ENCODE results near the gene MCU. TPM values are rescaled to one million over a fixed set of nuclear protein-coding genes. Genes with fewer than 3 reads are reported as not detected.

MCU gene
- total RNA-seq, 4 donors from 2014 or later: 11.4 to 33.3 (median 24.9) TPM

DNA sequence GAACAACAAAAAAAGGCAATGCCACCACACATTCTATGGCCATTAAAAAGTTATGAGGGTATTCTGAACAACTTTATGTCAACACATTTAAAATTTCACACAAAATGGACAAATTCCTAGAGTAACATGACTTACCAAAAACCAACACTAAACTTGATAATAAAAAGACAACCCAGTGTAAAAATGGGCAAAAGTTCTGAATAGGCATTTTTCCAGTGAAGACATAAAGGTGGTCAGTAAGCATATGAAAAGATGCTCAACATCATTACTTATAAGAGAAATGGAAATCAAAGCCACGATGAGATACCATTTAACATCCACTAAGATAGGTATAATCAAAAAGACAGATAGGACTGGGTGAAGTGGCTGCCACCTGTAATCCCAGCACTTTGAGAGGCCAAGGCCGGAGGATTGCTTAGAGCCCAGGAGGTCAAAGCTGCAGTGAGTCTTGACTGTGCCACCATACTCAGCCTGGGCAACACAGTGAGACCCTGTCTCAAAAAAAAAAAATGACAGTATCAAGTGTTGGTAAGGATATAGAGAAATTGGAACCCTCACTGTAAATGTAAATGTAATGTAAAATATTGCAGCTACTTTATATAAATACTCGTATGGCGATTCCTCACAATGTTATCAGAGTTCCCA, 130.5 kb downstream of the MCU start:
- no peak for DNase-seq
- Histone ChIP-seq H3K27ac (no peak overlapping the region), H3K4me1 (no peaks in the 10 kb centered on the region), H3K27me3 (no peaks in the 10 kb centered on the region), H3K36me3 (no peaks in the 10 kb centered on the region), H3K4me3 (replicated peaks in 1 of 3) (no peak overlapping the region), H3K9me3 (no peaks in the 10 kb centered on the region)
- TF ChIP-seq POLR2A (IDR thresholded peaks at IDR 0.05): no peak
- intact Hi-C loops (cut with DNase I): no loop called here
- 95 to 96% methylated on average over 4 of the region's 4 CpGs for WGBS, 2 donors

DNA sequence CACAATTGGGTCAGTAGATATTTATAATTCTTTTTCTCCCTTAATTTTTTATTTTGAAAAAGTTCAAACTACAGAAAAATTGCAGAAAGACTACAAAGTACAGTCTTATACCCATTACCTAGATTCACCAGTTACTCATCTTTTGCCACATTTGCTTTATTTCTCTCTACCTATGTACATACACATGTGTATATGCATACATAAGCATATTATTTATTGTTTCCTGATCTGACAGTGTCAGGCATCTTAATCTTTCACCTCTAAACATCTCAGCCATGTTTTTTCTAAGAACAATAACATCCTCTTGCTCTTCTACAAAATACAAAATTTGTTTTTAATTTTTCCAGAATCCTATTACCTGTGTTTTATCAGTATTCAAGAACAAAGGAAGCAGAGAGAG, 133.2 kb downstream of the MCU start:
- Histone ChIP-seq H3K27me3 (no peaks in the 10 kb centered on the region), H3K4me1 (peaks cover 0 to 9% of the 10 kb centered on the region in 2 donors), H3K36me3 (no peaks in the 10 kb centered on the region), H3K9me3 (no peaks in the 10 kb centered on the region), H3K27ac (no peak overlapping the region), H3K4me3 (replicated peaks in 1 of 3) (no peak overlapping the region)
- DNase-seq: no peak
- intact Hi-C loops (cut with DNase I): no loop called here
- no peak for TF ChIP-seq POLR2A (IDR thresholded peaks at IDR 0.05)
- TF ChIP-seq, protein P1, sequence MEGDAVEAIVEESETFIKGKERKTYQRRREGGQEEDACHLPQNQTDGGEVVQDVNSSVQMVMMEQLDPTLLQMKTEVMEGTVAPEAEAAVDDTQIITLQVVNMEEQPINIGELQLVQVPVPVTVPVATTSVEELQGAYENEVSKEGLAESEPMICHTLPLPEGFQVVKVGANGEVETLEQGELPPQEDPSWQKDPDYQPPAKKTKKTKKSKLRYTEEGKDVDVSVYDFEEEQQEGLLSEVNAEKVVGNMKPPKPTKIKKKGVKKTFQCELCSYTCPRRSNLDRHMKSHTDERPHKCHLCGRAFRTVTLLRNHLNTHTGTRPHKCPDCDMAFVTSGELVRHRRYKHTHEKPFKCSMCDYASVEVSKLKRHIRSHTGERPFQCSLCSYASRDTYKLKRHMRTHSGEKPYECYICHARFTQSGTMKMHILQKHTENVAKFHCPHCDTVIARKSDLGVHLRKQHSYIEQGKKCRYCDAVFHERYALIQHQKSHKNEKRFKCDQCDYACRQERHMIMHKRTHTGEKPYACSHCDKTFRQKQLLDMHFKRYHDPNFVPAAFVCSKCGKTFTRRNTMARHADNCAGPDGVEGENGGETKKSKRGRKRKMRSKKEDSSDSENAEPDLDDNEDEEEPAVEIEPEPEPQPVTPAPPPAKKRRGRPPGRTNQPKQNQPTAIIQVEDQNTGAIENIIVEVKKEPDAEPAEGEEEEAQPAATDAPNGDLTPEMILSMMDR (IDR thresholded peaks at IDR 0.05): no peak

DNA sequence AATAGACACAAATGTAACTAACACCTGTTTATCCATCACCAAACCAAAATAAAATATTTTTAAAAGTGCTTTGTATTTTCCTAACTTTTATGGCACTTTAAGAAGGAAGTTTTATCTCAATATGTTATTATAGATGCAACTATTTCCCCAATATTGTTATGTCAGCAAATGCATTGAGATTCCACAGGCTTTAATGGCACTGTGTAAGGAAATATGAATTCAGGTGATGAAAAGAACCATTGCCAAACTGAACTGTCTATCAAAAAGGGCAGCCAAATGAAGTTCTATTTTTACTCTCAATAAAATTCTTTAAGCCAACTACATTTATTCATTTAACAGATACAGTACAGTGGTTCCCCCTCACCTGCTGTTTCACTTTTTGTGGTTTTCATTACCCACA, 134.4 kb downstream of the MCU start:
- DNase-seq: no peak
- Histone ChIP-seq H3K4me3 (replicated peaks in 1 of 3) (no peak overlapping the region), H3K4me1 (peaks cover under 1 to 18% of the 10 kb centered on the region in 2 donors), H3K27ac (no peak overlapping the region), H3K9me3 (no peaks in the 10 kb centered on the region), H3K36me3 (no peaks in the 10 kb centered on the region), H3K27me3 (no peaks in the 10 kb centered on the region)
- TF ChIP-seq, protein P1 (IDR thresholded peaks at IDR 0.05): no peak
- no peak for TF ChIP-seq POLR2A (IDR thresholded peaks at IDR 0.05)
- intact Hi-C loops (cut with DNase I): no loop called here

DNA sequence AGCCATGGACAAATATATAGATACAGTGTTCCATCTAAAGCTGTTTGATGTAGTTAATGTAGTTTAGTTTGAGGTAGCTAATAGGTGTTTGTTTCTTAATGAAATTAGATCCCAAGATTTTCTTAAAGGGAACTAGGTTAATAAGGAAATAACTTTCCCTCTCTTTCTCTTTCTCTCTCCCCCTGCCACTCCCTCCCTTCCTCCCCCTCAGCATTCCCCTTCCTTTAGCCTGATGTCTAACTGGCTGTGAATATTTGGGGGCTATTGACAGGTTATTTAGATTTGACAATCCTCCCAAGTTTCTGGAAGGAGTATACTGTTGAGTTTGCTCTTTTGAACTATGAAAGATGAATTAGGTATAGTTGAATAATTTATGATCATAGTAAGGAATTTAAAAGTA, 136.4 kb downstream of the MCU start:
- intact Hi-C loops (cut with DNase I): no loop called here
- TF ChIP-seq, protein P1 (IDR thresholded peaks at IDR 0.05): no peak
- no peak for TF ChIP-seq POLR2A (IDR thresholded peaks at IDR 0.05)
- DNase-seq: no peak
- peaks cover 15 to 35% of the 10 kb centered on the region in 2 donors for H3K4me1 ChIP-seq
- no peak overlapping the region for H3K27ac ChIP-seq
- H3K36me3 ChIP-seq: no peaks in the 10 kb centered on the region
- no peak overlapping the region for H3K4me3 ChIP-seq (replicated peaks in 1 of 3)
- no peaks in the 10 kb centered on the region for H3K9me3 ChIP-seq
- no peaks in the 10 kb centered on the region for H3K27me3 ChIP-seq

DNA sequence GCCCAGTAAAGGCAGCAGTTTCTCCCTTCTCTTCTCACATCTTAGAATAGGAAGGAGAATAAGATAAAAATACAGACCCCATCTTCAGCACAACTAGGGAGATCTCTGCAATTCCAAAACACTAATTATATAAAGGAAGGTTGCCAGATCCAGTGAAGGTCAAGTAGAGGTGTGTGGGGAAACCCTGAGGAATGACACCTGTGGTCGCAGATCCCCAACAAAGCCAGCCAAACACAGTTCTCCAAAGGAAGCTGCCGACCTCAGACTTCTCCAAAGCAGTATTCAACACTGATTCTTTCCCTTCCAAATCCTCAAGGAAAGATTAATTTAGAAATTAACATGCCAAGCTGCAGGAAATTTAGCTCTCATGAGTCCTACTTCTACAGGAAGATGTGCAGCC, 138.7 kb downstream of the MCU start:
- 32 to 51% methylated on average over 2 of the region's 2 CpGs for WGBS, 2 donors
- no peak for TF ChIP-seq POLR2A (IDR thresholded peaks at IDR 0.05)
- TF ChIP-seq, protein P1 (IDR thresholded peaks at IDR 0.05): no peak
- H3K4me1 ChIP-seq: peaks cover 15 to 41% of the 10 kb centered on the region in 2 donors

More for the DNA sequence above, 138.7 kb downstream of the MCU start:
- DNase-seq: no peak
- intact Hi-C loops (cut with DNase I): loop anchor here (5.0 kb wide), 1 partner anchor 138 kb away; the partner anchor contains the start of gene MCU
- no peaks in the 10 kb centered on the region for H3K9me3 ChIP-seq
- no peak overlapping the region for H3K27ac ChIP-seq
- H3K27me3 ChIP-seq: no peaks in the 10 kb centered on the region
- H3K36me3 ChIP-seq: no peaks in the 10 kb centered on the region
- no peak overlapping the region for H3K4me3 ChIP-seq (replicated peaks in 1 of 3)
